Ishikawa (cell line): ENCODE measurements around the gene NSD2.

Source experiments
- CEBPB ChIP-seq: IDR thresholded peaks from 2 replicates; pipeline ENCODE4 v1.6.1; 2012
- CREB1 ChIP-seq: IDR thresholded peaks from 2 replicates; pipeline ENCODE4 v1.6.1; 2012; ENCODE audit warnings: low read depth
- EGR1 ChIP-seq: IDR thresholded peaks from 2 replicates; pipeline ENCODE4 v1.6.1; 2012
- EP300 ChIP-seq: IDR thresholded peaks from 2 replicates; pipeline ENCODE4 v1.6.1; 2012; ENCODE audit warnings: borderline replicate concordance
- FOXM1 ChIP-seq: IDR thresholded peaks from 2 replicates; pipeline ENCODE4 v1.6.1; 2012; ENCODE audit warnings: low read depth, borderline replicate concordance
- NFIC ChIP-seq: IDR thresholded peaks from 2 replicates; pipeline ENCODE4 v1.6.1; 2012
- RAD21 ChIP-seq: IDR thresholded peaks from 2 replicates; pipeline ENCODE4 v1.6.1; 2012; ENCODE audit warnings: low read depth
- TAF1 ChIP-seq: IDR thresholded peaks from 2 replicates; pipeline ENCODE4 v1.6.1; 2012; ENCODE audit warnings: low read depth, mild to moderate bottlenecking
- TCF12 ChIP-seq: IDR thresholded peaks from 2 replicates; pipeline ENCODE4 v1.6.1; 2012; ENCODE audit warnings: low read depth
- TEAD4 ChIP-seq: IDR thresholded peaks from 2 replicates; pipeline ENCODE4 v1.6.1; 2012
- YY1 ChIP-seq: IDR thresholded peaks from 2 replicates; pipeline ENCODE4 v1.6.1; 2012; ENCODE audit warnings: low read depth
- ZBTB7A ChIP-seq: IDR thresholded peaks from 2 replicates; pipeline ENCODE4 v1.6.1; 2012; ENCODE audit warnings: low read depth
- TF ChIP-seq, protein P1 (sequence below): IDR thresholded peaks from 2 replicates; pipeline ENCODE4 v1.6.1; 2012; ENCODE audit warnings: low read depth, mild to moderate bottlenecking
- TF ChIP-seq, protein P2 (sequence below): IDR thresholded peaks from 2 replicates; pipeline ENCODE4 v1.6.1; 2012
- TF ChIP-seq, protein P3 (sequence below): IDR thresholded peaks from 2 replicates; pipeline ENCODE4 v1.6.1; 2012

Gene NSD2

DNA sequence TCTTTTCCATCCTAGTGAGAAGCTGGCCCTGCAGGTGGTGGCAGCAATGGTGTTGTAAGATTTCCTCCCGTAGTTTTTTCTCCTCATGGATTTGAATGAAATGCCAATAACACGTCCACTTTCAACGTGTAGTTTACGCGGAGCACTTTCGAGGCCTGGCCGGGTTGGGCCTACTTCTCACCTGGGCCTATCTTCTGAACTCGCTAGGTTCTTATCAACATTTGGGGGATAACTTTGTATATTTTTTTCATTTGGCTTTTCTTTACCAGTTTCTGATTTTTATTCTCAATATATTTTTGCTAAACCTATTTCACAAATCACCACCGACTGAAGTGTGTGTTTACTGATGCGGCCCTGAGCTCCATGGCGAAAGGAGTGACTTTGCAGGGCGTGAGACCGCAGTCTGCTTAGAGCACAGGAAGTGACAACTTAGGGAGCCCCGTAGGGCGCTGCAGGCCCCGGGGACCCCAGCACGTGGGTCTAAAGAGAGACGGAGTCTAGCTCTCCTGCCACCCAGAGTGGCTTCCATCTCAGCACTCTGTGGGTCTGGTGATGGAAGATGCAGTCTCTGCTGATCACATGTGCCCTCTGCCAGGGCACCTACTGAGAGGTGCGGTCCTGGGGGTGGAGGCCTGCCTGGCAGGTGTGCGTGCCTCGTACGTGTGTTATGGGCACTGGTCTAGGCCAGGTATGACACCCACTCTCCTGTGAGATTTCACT is 108.4 kb downstream of the NSD2 start:
- TF ChIP-seq TEAD4 (no peak), TCF12 (no peak)

DNA sequence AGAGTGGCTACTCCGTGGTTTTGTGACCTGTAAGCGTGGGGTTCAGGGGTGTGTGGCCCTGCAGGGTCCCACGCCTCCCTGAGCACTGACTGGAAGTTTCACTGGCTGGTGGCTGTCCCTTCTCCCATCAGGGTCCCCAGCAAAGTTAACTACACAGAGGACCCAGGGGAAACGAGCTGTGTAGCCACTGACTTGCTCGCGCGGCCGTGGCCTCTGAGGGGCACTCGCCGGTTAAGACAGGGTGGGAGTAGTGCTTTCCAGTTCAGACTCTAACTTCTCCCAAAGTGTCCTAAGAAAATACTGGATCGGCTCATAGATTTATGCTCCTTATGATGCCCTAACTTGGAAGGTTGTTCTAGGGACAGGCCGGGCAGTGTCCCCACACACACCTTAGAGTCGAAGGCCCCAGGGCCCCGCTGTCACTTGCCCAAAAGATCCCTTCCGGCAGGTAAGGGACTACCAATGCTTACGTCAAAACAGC is 109.4 kb downstream of the NSD2 start:
- TF ChIP-seq, protein P1, sequence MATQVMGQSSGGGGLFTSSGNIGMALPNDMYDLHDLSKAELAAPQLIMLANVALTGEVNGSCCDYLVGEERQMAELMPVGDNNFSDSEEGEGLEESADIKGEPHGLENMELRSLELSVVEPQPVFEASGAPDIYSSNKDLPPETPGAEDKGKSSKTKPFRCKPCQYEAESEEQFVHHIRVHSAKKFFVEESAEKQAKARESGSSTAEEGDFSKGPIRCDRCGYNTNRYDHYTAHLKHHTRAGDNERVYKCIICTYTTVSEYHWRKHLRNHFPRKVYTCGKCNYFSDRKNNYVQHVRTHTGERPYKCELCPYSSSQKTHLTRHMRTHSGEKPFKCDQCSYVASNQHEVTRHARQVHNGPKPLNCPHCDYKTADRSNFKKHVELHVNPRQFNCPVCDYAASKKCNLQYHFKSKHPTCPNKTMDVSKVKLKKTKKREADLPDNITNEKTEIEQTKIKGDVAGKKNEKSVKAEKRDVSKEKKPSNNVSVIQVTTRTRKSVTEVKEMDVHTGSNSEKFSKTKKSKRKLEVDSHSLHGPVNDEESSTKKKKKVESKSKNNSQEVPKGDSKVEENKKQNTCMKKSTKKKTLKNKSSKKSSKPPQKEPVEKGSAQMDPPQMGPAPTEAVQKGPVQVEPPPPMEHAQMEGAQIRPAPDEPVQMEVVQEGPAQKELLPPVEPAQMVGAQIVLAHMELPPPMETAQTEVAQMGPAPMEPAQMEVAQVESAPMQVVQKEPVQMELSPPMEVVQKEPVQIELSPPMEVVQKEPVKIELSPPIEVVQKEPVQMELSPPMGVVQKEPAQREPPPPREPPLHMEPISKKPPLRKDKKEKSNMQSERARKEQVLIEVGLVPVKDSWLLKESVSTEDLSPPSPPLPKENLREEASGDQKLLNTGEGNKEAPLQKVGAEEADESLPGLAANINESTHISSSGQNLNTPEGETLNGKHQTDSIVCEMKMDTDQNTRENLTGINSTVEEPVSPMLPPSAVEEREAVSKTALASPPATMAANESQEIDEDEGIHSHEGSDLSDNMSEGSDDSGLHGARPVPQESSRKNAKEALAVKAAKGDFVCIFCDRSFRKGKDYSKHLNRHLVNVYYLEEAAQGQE = no peak

DNA sequence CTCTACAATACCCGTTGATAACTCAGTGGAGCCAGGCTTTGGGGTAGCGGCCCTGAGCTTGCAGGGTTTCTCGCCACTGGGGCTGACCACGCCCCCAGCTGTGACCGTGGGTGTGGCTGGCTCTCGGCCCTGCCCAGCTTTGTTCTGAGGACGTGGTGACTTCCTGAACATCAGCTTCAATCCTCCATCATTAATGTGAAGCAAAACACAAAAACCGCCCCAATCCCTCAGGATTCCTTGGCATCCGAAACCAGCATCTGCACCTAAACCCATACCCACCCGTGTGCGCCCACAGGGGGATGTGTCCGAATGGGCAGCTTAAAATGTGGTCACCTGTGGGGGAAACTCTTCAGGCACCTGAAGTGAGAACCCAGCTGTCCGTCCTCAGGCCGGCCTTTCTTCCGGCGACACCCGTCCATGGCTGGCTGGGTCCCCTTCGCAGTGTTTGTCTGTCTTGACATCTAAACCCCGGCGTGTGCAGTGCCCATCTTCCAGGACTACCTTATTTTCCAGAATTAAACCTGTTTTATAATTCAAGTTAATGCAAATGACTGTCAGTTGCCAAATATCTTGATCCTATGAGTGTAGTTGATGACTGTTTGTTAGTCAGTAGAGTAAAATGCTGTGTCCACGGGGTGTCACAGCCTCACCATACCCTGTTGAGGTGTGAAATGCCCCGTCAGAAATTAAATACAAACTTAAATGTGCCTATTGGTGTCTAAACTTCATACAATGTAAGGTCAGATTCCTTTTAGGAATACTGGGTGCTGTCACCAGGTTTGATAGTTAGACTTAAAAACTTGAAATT is 110.3 kb downstream of the NSD2 start:
- TF ChIP-seq, protein P2, sequence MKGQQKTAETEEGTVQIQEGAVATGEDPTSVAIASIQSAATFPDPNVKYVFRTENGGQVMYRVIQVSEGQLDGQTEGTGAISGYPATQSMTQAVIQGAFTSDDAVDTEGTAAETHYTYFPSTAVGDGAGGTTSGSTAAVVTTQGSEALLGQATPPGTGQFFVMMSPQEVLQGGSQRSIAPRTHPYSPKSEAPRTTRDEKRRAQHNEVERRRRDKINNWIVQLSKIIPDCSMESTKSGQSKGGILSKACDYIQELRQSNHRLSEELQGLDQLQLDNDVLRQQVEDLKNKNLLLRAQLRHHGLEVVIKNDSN = no peak
- no peak for TF ChIP-seq TCF12
- no peak for TF ChIP-seq CEBPB
- no peak for TF ChIP-seq EGR1
- no peak for TF ChIP-seq RAD21
- TF ChIP-seq TEAD4 = no peak
- TF ChIP-seq YY1 = no peak
- TF ChIP-seq, protein P1 = no peak
- no peak for TF ChIP-seq ZBTB7A
- no peak for TF ChIP-seq TAF1
- TF ChIP-seq, protein P3, sequence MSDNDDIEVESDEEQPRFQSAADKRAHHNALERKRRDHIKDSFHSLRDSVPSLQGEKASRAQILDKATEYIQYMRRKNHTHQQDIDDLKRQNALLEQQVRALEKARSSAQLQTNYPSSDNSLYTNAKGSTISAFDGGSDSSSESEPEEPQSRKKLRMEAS = no peak
- TF ChIP-seq NFIC = no peak
- TF ChIP-seq CREB1 = no peak
- TF ChIP-seq EP300 = no peak
- TF ChIP-seq FOXM1 = no peak

DNA sequence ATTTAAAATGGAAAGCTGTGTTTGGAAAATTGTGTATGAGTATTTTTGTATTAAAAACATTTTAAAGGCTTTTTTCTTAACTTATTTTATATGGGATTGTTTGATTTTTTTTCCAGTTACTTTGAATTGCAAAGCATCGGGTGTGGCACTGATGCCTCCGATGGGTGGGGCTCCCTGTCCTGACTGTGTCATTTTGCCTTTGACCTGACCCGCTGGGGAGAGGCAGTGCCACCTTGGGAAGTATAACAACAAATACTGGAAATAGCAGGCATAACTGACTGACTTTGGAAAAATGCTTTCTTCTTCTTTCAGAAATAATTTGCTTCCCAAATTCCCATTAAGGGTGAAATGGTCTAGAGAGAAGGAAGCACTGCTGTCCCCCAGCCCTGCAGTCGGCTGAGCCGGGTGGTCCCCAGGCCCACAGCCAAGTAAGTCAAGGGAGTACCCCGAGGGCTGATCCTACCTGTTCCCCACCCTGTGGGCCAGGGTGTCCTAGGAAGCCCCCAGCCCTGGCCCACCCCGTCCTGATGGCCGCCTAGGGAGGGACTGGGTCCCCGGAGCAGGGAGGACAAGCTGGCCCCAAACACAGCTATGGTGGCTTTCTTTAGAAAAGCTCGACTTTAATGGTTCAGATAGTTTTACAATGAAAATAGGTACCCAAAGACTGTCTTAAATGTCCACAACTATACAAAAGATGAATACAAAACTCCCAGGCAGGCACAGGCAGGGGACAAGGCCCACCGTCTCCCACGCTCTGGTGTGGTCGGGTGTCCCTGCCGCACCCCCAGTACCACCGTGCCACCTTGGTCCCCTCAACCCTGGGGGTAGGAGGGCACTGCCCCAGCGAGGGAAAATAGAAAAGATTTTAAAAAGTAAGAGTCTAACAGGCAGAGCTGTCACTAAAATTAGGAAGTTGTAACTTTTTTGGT is 111.2 kb downstream of the NSD2 start:
- TF ChIP-seq ZBTB7A (no peak), CREB1 (no peak), EP300 (no peak), TEAD4 (no peak), EGR1 (no peak), NFIC (no peak), YY1 (no peak), RAD21 (no peak)
- TF ChIP-seq, protein P1 = no peak
- TF ChIP-seq, protein P2 = no peak
